GM12892 (cell line): Measurements from ENCODE around the gene ANKRD40.

Source experiments
- POLR2A ChIP-seq: IDR thresholded peaks from 2 replicates; pipeline ENCODE4 v1.6.1; 2011; ENCODE audit warnings: low read depth, low read length, control low read depth
- POLR2AphosphoS5 ChIP-seq: IDR thresholded peaks from 2 replicates; pipeline ENCODE4 v1.6.1; 2011; ENCODE audit warnings: low read depth, low read length, control low read depth
- TAF1 ChIP-seq: IDR thresholded peaks from 2 replicates; pipeline ENCODE4 v1.6.1; 2011; ENCODE audit warnings: low read depth, mild to moderate bottlenecking, control low read depth, low read length, borderline replicate concordance

DNA sequence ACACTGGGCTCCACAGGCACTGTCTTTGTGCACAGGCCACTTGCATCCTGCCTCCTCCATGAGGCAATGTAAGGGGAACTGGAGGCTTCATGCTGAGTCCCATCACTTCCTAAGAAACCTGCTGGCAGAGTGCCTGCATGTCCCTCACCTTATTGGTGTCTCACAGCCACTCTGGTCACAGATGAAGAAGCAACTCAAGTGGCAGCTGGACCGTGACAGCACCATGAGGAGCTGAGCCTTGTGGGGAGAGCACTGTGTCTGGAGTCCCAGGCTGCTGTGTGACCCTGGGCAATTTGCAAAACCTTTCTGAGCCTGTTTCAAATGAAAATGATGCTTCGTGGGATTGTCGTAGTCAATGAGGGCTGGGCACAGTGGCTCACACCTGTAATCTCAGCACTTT lies 19.5 kb downstream of the ANKRD40 start:
- TF ChIP-seq POLR2A (no peak), POLR2AphosphoS5 (no peak), TAF1 (no peak)
